Mesangial cell (primary cell): Measurements from ENCODE around the gene ERFE. TPM values are rescaled to one million over a fixed set of nuclear protein-coding genes. Genes with fewer than 3 reads are reported as not detected.

ENCODE experiments used
- total RNA-seq: library from RNA; depleted of rRNA; stranded (reverse); fragments of >200 nt; gene quantifications from 2 replicates; pipeline ENCODE4 v1.2.3, GENCODE V29; 2015

The ERFE gene
- total RNA-seq: 34.5 and 35.4 TPM in 2 replicates

GRCh38 chr2:238158509-238159070 is at the start of gene ERFE:
ERFE (plus strand) TSS chr2:238158970; CDS start chr2:238159008, 38 bp downstream.

GRCh38 chr2:238138331-238139195 is 20.2 kb upstream of the ERFE start, which contains the start of gene KLHL30:
KLHL30 (plus strand) TSS chr2:238138668; CDS start chr2:238140755, 2,087 bp downstream.

GRCh38 chr2:238203094-238203972 is 44.6 kb downstream of the ERFE start, which contains the start of gene ILKAP:
ILKAP (minus strand) TSS chr2:238203695; CDS start chr2:238203553, 142 bp downstream.

Other genes with a start within 250 kb of the ERFE start
- 45.5 and 60.0 TPM in 2 replicates for gene UBE2F, start 192.0 kb upstream of the ERFE start, total RNA-seq
- 18.9 and 35.8 TPM in 2 replicates for gene SCLY, start 98.0 kb upstream of the ERFE start, total RNA-seq
- 1.3 and 2.2 TPM in 2 replicates for gene ESPNL, start 58.6 kb upstream of the ERFE start, total RNA-seq
- gene KLHL30, start 20.3 kb upstream of the ERFE start, total RNA-seq: 0.16 and 5.5 TPM in 2 replicates
- gene ILKAP, start 44.7 kb downstream of the ERFE start, total RNA-seq: 23.3 and 27.7 TPM in 2 replicates
- 15.8 and 17.4 TPM in 2 replicates for gene HES6, start 81.1 kb downstream of the ERFE start, total RNA-seq
- gene PER2, start 129.6 kb downstream of the ERFE start, total RNA-seq: 3.7 and 3.8 TPM in 2 replicates
- gene TRAF3IP1, start 161.5 kb downstream of the ERFE start, total RNA-seq: 3.1 and 5.7 TPM in 2 replicates